Pancreas (tissue), 10 donors: ENCODE measurements around the gene AKAP13. TPM values are rescaled to one million over a fixed set of nuclear protein-coding genes. Genes with fewer than 3 reads are reported as not detected.
A peak's percentile ranks its signal among the peaks of the same experiment; 100 is the strongest.

ENCODE experiments used
- ATAC-seq, 4 donors: fragments of 200-7000 bp; cut with Tn5 transposase; one replicate each; pipeline versions ENCODE4 v1.8.0 to v1.9.1; 2020; ENCODE audit warnings: mild to moderate bottlenecking in 4 of 4, moderate library complexity in 4 of 4
- DNase-seq, 6 donors: peaks; one replicate each; pipeline ENCODE4 v3.0.0-alpha.2; 2020
- FAIRE-seq: peaks from 2 replicates; lab custom pipeline; 2012; peaks lifted over from hg19 to GRCh38; lab: Jason Lieb, UNC
- H3K27ac ChIP-seq, 4 donors: fragments of 200-600 bp; sonication (generic); 1 replicate in 3 of 4; 2 replicates in 1 of 4; pipeline versions ENCODE4 v1.5.0 to v1.8.0; 2020
- H3K27me3 ChIP-seq, 4 donors: fragments of 200-600 bp; one replicate each; pipeline ENCODE4 v1.8.0; 2021
- H3K36me3 ChIP-seq, 3 donors: fragments of 200-600 bp; sonication (generic) in 1 of 3; one replicate each; pipeline versions ENCODE4 v1.5.0 to v1.8.0; 2020 to 2021
- H3K4me1 ChIP-seq, 3 donors: fragments of 200-600 bp; one replicate each; pipeline ENCODE4 v1.8.0; 2021
- H3K4me3 ChIP-seq, 4 donors: fragments of 200-600 bp; sonication (generic) in 2 of 4; one replicate each; pipeline versions ENCODE4 v1.5.0 to v1.8.0; 2020 to 2021
- H3K9me3 ChIP-seq, 4 donors: fragments of 200-600 bp; one replicate each; pipeline ENCODE4 v1.8.0; 2021
- CTCF ChIP-seq, 4 donors: fragments of 200-600 bp; sonication (generic) in 3 of 4; IDR thresholded peaks; one replicate each; pipeline versions ENCODE4 v1.5.0 to v1.8.0; 2021; ENCODE audit warnings: antibody characterized with exemption in 4 of 4
- WGBS, 2 donors: extraction: QIAGEN DNeasy Blood & Tissue Kit; methylation state at CpG; one replicate each; pipeline ENCODE4 v1.1.7; 2013; 5-methylcytosine and 5-hydroxymethylcytosine counted together
- intact Hi-C, 3 donors: fragments of 100-400 bp; cut with DNase I; formaldehyde crosslinking; loops; one replicate each; pipeline versions ENCODE4 v1.11.1 to v1.14.2; 2022
- polyA plus RNA-seq, 2 donors: library from polyadenylated mRNA; stranded (reverse); fragments of 200-250 nt; gene quantifications; one replicate each; pipeline ENCODE4 v1.2.3, GENCODE V29; 2013
- total RNA-seq, 6 donors: library from RNA; stranded (reverse); fragmentation: NEBNext Ultra II Directional in 4 of 6; extraction: Animal tissue kit (Norgen Biotek cat#: 25700) in 4 of 6; gene quantifications; one replicate each; pipeline versions ENCODE4 v1.2.1 to v1.2.4, GENCODE V29; 2021 to 2023
- donor health status: healthy with polysubstance abuse.
- donor health status: DM: no; HTN: no; CAD: no; lungs with moderate emphysema.
- donor health status: DM: no; HTN: no; CAD: no.
- donor health status: control.
- donor health status: control.
- donor health status: Bipolar disorder and iron deficiency.
- donor health status: DM: yes; HTN: yes; CAD: no.
- donor health status: DM: no; HTN: no; CAD: no.
- donor health status: DM: no; HTN: no; CAD: no.
- donor health status: DM: yes; HTN: yes; CAD: no.

Gene AKAP13
- total and polyA plus RNA-seq, 8 donors: 64.9 to 139 (median 89.9) TPM

GRCh38 chr15:85334241-85334640 lies 46.2 kb upstream of the AKAP13 start:
- Histone ChIP-seq H3K4me1 (peaks cover 0 to 3% (median 0%) of the 10 kb centered on the region in 3 donors), H3K36me3 (no peaks in the 10 kb centered on the region), H3K27me3 (no peaks in the 10 kb centered on the region), H3K9me3 (no peaks in the 10 kb centered on the region), H3K4me3 (no peak overlapping the region), H3K27ac (no peak overlapping the region)
- DNase-seq (no peak), FAIRE-seq (no peak), ATAC-seq (no peak)
- no peak for TF ChIP-seq CTCF (IDR thresholded peaks at IDR 0.05)
- intact Hi-C loops: no loop called here
- WGBS, 2 donors: 89 to 95% methylated on average over 6 of the region's 6 CpGs

GRCh38 chr15:85335193-85335942 lies 45.0 kb upstream of the AKAP13 start:
- no peaks in the 10 kb centered on the region for H3K36me3 ChIP-seq
- no peaks in the 10 kb centered on the region for H3K27me3 ChIP-seq
- H3K4me3 ChIP-seq: no peak overlapping the region
- WGBS, 2 donors: 62 to 68% methylated on average over 13 of the region's 13 CpGs
- H3K9me3 ChIP-seq: no peaks in the 10 kb centered on the region
- no peak overlapping the region for H3K27ac ChIP-seq
- TF ChIP-seq CTCF (IDR thresholded peaks at IDR 0.05): no peak
- DNase-seq: no peak
- intact Hi-C loops: no loop called here
- no peak for FAIRE-seq
- H3K4me1 ChIP-seq: peaks cover 0 to 3% (median 0%) of the 10 kb centered on the region in 3 donors
- ATAC-seq: no peak

- DNase-seq (no peak), ATAC-seq (peak in 1 of 4 donors; percentile 18), FAIRE-seq (no peak)
- H3K36me3 ChIP-seq: no peaks in the 10 kb centered on the region
- no peaks in the 10 kb centered on the region for H3K27me3 ChIP-seq
- intact Hi-C loops: no loop called here
- no peak for TF ChIP-seq CTCF (IDR thresholded peaks at IDR 0.05)
- no peak overlapping the region for H3K27ac ChIP-seq
- WGBS, 2 donors: 43 to 49% methylated on average over 5 of the region's 5 CpGs
- no peak overlapping the region for H3K4me3 ChIP-seq
- H3K4me1 ChIP-seq: no peaks in the 10 kb centered on the region
- no peaks in the 10 kb centered on the region for H3K9me3 ChIP-seq
Observed at GRCh38 chr15:85336880-85337279, 43.5 kb upstream of the AKAP13 start.

GRCh38 chr15:85337425-85338074 lies 42.9 kb upstream of the AKAP13 start:
- Histone ChIP-seq H3K4me1 (no peaks in the 10 kb centered on the region), H3K27ac (no peak overlapping the region), H3K4me3 (no peak overlapping the region), H3K36me3 (no peaks in the 10 kb centered on the region), H3K27me3 (no peaks in the 10 kb centered on the region), H3K9me3 (no peaks in the 10 kb centered on the region)
- intact Hi-C loops: no loop called here
- FAIRE-seq: no peak
- ATAC-seq: no peak
- no peak for TF ChIP-seq CTCF (IDR thresholded peaks at IDR 0.05)
- WGBS, 2 donors: 75% methylated on average over 9 of the region's 9 CpGs
- DNase-seq: no peak

- H3K27me3 ChIP-seq: no peaks in the 10 kb centered on the region
- H3K36me3 ChIP-seq: no peaks in the 10 kb centered on the region
- intact Hi-C loops: no loop called here
- 59 to 66% methylated on average over 1 of the region's 1 CpG for whole genome bisulfite sequencing, 2 donors
- no peak for FAIRE-seq
- H3K4me1 ChIP-seq: no peaks in the 10 kb centered on the region
- no peak for TF ChIP-seq CTCF (IDR thresholded peaks at IDR 0.05)
- H3K9me3 ChIP-seq: no peaks in the 10 kb centered on the region
- H3K27ac ChIP-seq: no peak overlapping the region
- no peak for DNase-seq
- H3K4me3 ChIP-seq: no peak overlapping the region
- ATAC-seq: no peak
Observed at GRCh38 chr15:85340321-85340665, 40.1 kb upstream of the AKAP13 start.
